H1 (cell line): ENCODE data around the gene DNAJC9. TPM values are rescaled to one million over a fixed set of nuclear protein-coding genes. Genes with fewer than 3 reads are reported as not detected.

Experiments
- CTCF ChIA-PET: fragments of 300-600 bp; sonication (Branson Sonifier 250); formaldehyde crosslinking; loops from one replicate; lab custom pipeline; 2021; ENCODE audit not compliant: partially characterized antibody; lab: Charles Lee
- POLR2A ChIA-PET: fragments of 300-600 bp; sonication (Branson Sonifier 250); formaldehyde crosslinking; loops from one replicate; lab custom pipeline; 2021; ENCODE audit warnings: inconsistent platforms; ENCODE audit not compliant: partially characterized antibody; lab: Charles Lee
- DNase-seq, 2 experiments: peaks; one replicate each; pipeline versions ENCODE4 v3.0.0 to v3.0.0-alpha.2; 2010 to 2022; ENCODE audit warnings: low spot score in 2 of 2, low read depth in 1 of 2, mixed read lengths in 1 of 2
- FAIRE-seq: peaks from 2 replicates; lab custom pipeline; 2011; peaks lifted over from hg19 to GRCh38; lab: Jason Lieb, UNC
- H2AFZ ChIP-seq: 2 replicates; pipeline ENCODE4 v1.8.1; 2012; ENCODE audit warnings: low read length, inconsistent platforms
- H2AK5ac ChIP-seq: 2 replicates; pipeline ENCODE4 v1.6.1; 2013; ENCODE audit warnings: low read depth, low read length
- H2BK120ac ChIP-seq: replicated peaks from 2 replicates; pipeline ENCODE3; 2013; ENCODE audit warnings: low read depth, low read length, inconsistent platforms
- H2BK12ac ChIP-seq: 2 replicates; pipeline ENCODE4 v1.6.1; 2013; ENCODE audit warnings: low read depth, low read length
- H2BK15ac ChIP-seq: 2 replicates; pipeline ENCODE4 v1.6.1; 2013; ENCODE audit warnings: low read length
- H2BK20ac ChIP-seq: 2 replicates; pipeline ENCODE4 v1.6.1; 2013; ENCODE audit warnings: low read length
- H2BK5ac ChIP-seq: 2 replicates; pipeline ENCODE4 v1.6.1; 2013; ENCODE audit warnings: low read depth, low read length
- H3K14ac ChIP-seq: 2 replicates; pipeline ENCODE4 v1.6.1; 2013; ENCODE audit warnings: inconsistent platforms; ENCODE audit not compliant: insufficient read length
- H3K18ac ChIP-seq: 2 replicates; pipeline ENCODE4 v1.6.1; 2013; ENCODE audit warnings: low read length; ENCODE audit errors: extremely low read depth
- H3K23ac ChIP-seq: 2 replicates; pipeline ENCODE4 v1.6.1; 2013; ENCODE audit warnings: inconsistent platforms; ENCODE audit not compliant: insufficient read length
- H3K23me2 ChIP-seq: 2 replicates; pipeline ENCODE4 v1.6.1; 2013; ENCODE audit warnings: low read depth, low read length
- H3K27ac ChIP-seq: 2 replicates; pipeline ENCODE4 v1.6.1; 2011; ENCODE audit warnings: low read depth, low read length, inconsistent platforms
- H3K27me3 ChIP-seq, 4 experiments: replicated peaks in 1 of 4; 1 replicate in 1 of 4; 2 replicates in 3 of 4; pipeline versions ENCODE4 v1.6.1 to v1.8.1; 2011 to 2013; ENCODE audit warnings: low read length in 3 of 4, mild to moderate bottlenecking in 3 of 4, inconsistent platforms in 2 of 4, mixed read lengths in 2 of 4, moderate library complexity in 1 of 4; ENCODE audit not compliant: control insufficient read depth in 3 of 4, insufficient read depth in 3 of 4; ENCODE audit errors: extremely low read depth in 1 of 4
- H3K36me3 ChIP-seq, 4 experiments: 2 replicates each; pipeline versions ENCODE4 v1.6.1 to v1.8.1; 2011 to 2013; ENCODE audit warnings: mild to moderate bottlenecking in 4 of 4, low read length in 3 of 4, moderate library complexity in 2 of 4, control low read depth in 1 of 4, inconsistent platforms in 1 of 4; ENCODE audit not compliant: insufficient read depth in 4 of 4, control insufficient read depth in 2 of 4
- H3K4ac ChIP-seq: replicated peaks from 2 replicates; pipeline ENCODE3; 2013; ENCODE audit warnings: low read length, low read depth, mixed read lengths, inconsistent platforms; ENCODE audit not compliant: insufficient read length
- H3K4me1 ChIP-seq, 4 experiments: replicated peaks in 1 of 4; 1 replicate in 1 of 4; 2 replicates in 3 of 4; pipeline versions ENCODE4 v1.6.1 to v1.8.1; 2011 to 2013; ENCODE audit warnings: low read length in 3 of 4, inconsistent platforms in 2 of 4, mixed read lengths in 1 of 4; ENCODE audit not compliant: insufficient read depth in 4 of 4, control insufficient read depth in 3 of 4
- H3K4me2 ChIP-seq, 2 experiments: 2 replicates each; pipeline versions ENCODE4 v1.6.1 to v1.8.1; 2011 to 2013; ENCODE audit warnings: low read depth in 2 of 2, low read length in 2 of 2, control low read depth in 1 of 2, inconsistent platforms in 1 of 2, mild to moderate bottlenecking in 1 of 2; ENCODE audit not compliant: insufficient read depth in 1 of 2
- H3K4me3 ChIP-seq, 4 experiments: fragments of 200-600, 300-600 bp in 1 of 4; sonication (generic), shearing (Covaris generic), sonication (Bioruptor Twin) in 1 of 4; 2 replicates each; pipeline versions ENCODE4 v1.5.1 to v1.8.1; 2011 to 2016; ENCODE audit warnings: low read length in 4 of 4, low read depth in 3 of 4, control low read depth in 2 of 4, inconsistent platforms in 2 of 4, mild to moderate bottlenecking in 2 of 4, mixed read lengths in 1 of 4, moderate library complexity in 1 of 4; ENCODE audit not compliant: insufficient read depth in 2 of 4; ENCODE audit errors: extremely low read depth in 1 of 4
- H3K56ac ChIP-seq: replicated peaks from 2 replicates; pipeline ENCODE3; 2013; ENCODE audit warnings: low read depth, mild to moderate bottlenecking, mixed read lengths, low read length, inconsistent platforms; ENCODE audit not compliant: insufficient read length
- H3K79me1 ChIP-seq: 2 replicates; pipeline ENCODE4 v1.6.1; 2013; ENCODE audit warnings: low read depth, low read length, control low read depth
- H3K79me2 ChIP-seq, 2 experiments: 2 replicates each; pipeline versions ENCODE4 v1.6.1 to v1.8.1; 2012 to 2013; ENCODE audit warnings: low read length in 2 of 2, mild to moderate bottlenecking in 2 of 2, inconsistent platforms in 1 of 2; ENCODE audit not compliant: insufficient read depth in 2 of 2, control insufficient read depth in 1 of 2
- H3K9ac ChIP-seq, 4 experiments: replicated peaks in 1 of 4; 1 replicate in 1 of 4; 2 replicates in 3 of 4; pipeline versions ENCODE4 v1.6.1 to v1.8.1; 2011 to 2013; ENCODE audit warnings: low read depth in 3 of 4, low read length in 3 of 4, control low read depth in 2 of 4, mild to moderate bottlenecking in 2 of 4, moderate library complexity in 2 of 4, inconsistent platforms in 1 of 4; ENCODE audit errors: extremely low read depth in 1 of 4
- H3K9me3 ChIP-seq, 2 experiments: 2 replicates each; pipeline versions ENCODE4 v1.6.1 to v1.8.1; 2012 to 2013; ENCODE audit warnings: mild to moderate bottlenecking in 2 of 2, moderate library complexity in 2 of 2, control low read depth in 1 of 2, inconsistent platforms in 1 of 2, low read depth in 1 of 2, low read length in 1 of 2, mixed read lengths in 1 of 2; ENCODE audit not compliant: insufficient read depth in 2 of 2
- H4K20me1 ChIP-seq, 2 experiments: replicated peaks in 1 of 2; 2 replicates each; pipeline versions ENCODE3 to v1.8.1; 2011 to 2013; ENCODE audit warnings: inconsistent platforms in 2 of 2, low read length in 2 of 2, mild to moderate bottlenecking in 1 of 2; ENCODE audit not compliant: insufficient read depth in 2 of 2, control insufficient read depth in 1 of 2
- H4K5ac ChIP-seq: 2 replicates; pipeline ENCODE4 v1.6.1; 2013; ENCODE audit warnings: low read length, low read depth, mixed read lengths, inconsistent platforms; ENCODE audit not compliant: insufficient read length
- H4K8ac ChIP-seq: 2 replicates; pipeline ENCODE4 v1.8.0; 2013; ENCODE audit warnings: mild to moderate bottlenecking, moderate library complexity, low read length, inconsistent platforms; ENCODE audit not compliant: insufficient read depth; ENCODE audit errors: extremely low read depth
- H4K91ac ChIP-seq: replicated peaks from 2 replicates; pipeline ENCODE3; 2013; ENCODE audit warnings: low read length, mixed read lengths, inconsistent platforms; ENCODE audit not compliant: insufficient read length
- EGR1 ChIP-seq: IDR thresholded peaks from 2 replicates; pipeline ENCODE4 v1.6.1; 2011; ENCODE audit warnings: low read depth, low read length, borderline replicate concordance
- HDAC6 ChIP-seq: IDR thresholded peaks from one replicate; pipeline ENCODE4 v1.7.1; 2012; ENCODE audit warnings: low read depth, mild to moderate bottlenecking, inconsistent platforms, low read length, moderate library complexity
- RAD21 ChIP-seq, 2 experiments: IDR thresholded peaks in 1 of 2; conservative IDR thresholded peaks in 1 of 2; 2 replicates each; pipeline ENCODE4 v1.6.1; 2011; ENCODE audit warnings: low read depth in 2 of 2, low read length in 2 of 2, improper control_type of control experiment in 1 of 2, inconsistent platforms in 1 of 2, mild to moderate bottlenecking in 1 of 2, moderate library complexity in 1 of 2
- TCF12 ChIP-seq: IDR thresholded peaks from 2 replicates; pipeline ENCODE4 v1.6.1; 2011; ENCODE audit warnings: low read depth, mild to moderate bottlenecking, low read length
- WGBS, 2 experiments: shearing (Covaris generic) in 1 of 2; methylation state at CpG; one replicate each; pipeline versions ENCODE4 v1.1.6 to v1.1.7; 2013 to 2015; ENCODE audit warnings: low lambda C conversion rate in 2 of 2, mixed read lengths in 2 of 2, inconsistent platforms in 1 of 2, low coverage in 1 of 2, missing lambda C conversion rate in 1 of 2; ENCODE audit not compliant: insufficient replicate concordance in 2 of 2, insufficient coverage in 1 of 2, insufficient read length in 1 of 2; ENCODE audit errors: extremely low coverage in 1 of 2, missing lambda C conversion rate in 1 of 2; 5-methylcytosine and 5-hydroxymethylcytosine counted together
- polyA plus RNA-seq, 7 experiments: library from polyadenylated mRNA; depleted of rRNA in 3 of 7; stranded (reverse) in 5 of 7; unstranded in 2 of 7; fragments of >200 nt in 5 of 7; fragments of 200-250 nt in 2 of 7; gene quantifications; 1 replicate in 5 of 7; 2 replicates in 1 of 7; 4 replicates in 1 of 7; pipeline versions ENCODE4 v1.2.1 to v1.2.3, GENCODE V29; 2011 to 2013; ENCODE audit warnings: missing spikeins in 2 of 7, mixed read lengths in 2 of 7
- total RNA-seq: library from RNA; stranded (reverse); fragmentation: NEBNext Ultra II Directional; extraction: Animal tissue kit (Norgen Biotek cat#: 25700); gene quantifications from 2 replicates; pipeline ENCODE4 v1.2.1, GENCODE V29; 2021
- TF ChIP-seq, protein P1 (sequence below), 3 experiments: IDR thresholded peaks; 1 replicate in 2 of 3; 2 replicates in 1 of 3; pipeline versions ENCODE4 v1.5.1 to v1.6.1; 2011; ENCODE audit warnings: low read length in 3 of 3, mild to moderate bottlenecking in 3 of 3, inconsistent platforms in 2 of 3, low read depth in 1 of 3, moderate library complexity in 1 of 3; ENCODE audit not compliant: insufficient read depth in 1 of 3; ENCODE audit errors: control extremely low read depth in 1 of 3

Gene DNAJC9
- total and polyA plus RNA-seq, 2 of the 8 experiments (the other 6 are each of a cell fraction or from before 2014, with no cell fraction given): 26.0 to 32.2 TPM

GRCh38 chr10:73218431-73219191, 28.4 kb downstream of the DNAJC9 start:
- H3K56ac ChIP-seq: no peak overlapping the region
- ChIA-PET CTCF (interaction anchor here (0.6 to 2.7 kb wide), 8 partner anchors 9 to 854 kb away, joined by 3 to 8 read pairs (median 4); no protein-coding TSS in a partner anchor), POLR2A (interaction anchor here (0.6 to 2.1 kb wide), 4 partner anchors 19 to 1803 kb away, joined by 3 to 8 read pairs (median 3); partner anchors contain the start of gene DNAJC9)
- no peaks in the 10 kb centered on the region for H3K27me3 ChIP-seq
- H2BK12ac ChIP-seq: no peak overlapping the region
- no peak overlapping the region for H3K27ac ChIP-seq
- H4K91ac ChIP-seq: no peak overlapping the region
- H3K18ac ChIP-seq: no peak overlapping the region
- H2BK120ac ChIP-seq: no peak overlapping the region
- no peak for FAIRE-seq
- H2AFZ ChIP-seq: no peak overlapping the region
- H3K4me2 ChIP-seq: no peak overlapping the region
- no peak overlapping the region for H4K8ac ChIP-seq
- H2BK15ac ChIP-seq: no peak overlapping the region
- peaks cover 0 to 9% (median 1%) of the 10 kb centered on the region in 4 experiments; a peak in 3 of 8 replicates for H3K36me3 ChIP-seq
- no peaks in the 10 kb centered on the region for H3K79me1 ChIP-seq
- DNase-seq: no peak
- no peak overlapping the region for H2AK5ac ChIP-seq
- no peak overlapping the region for H2BK5ac ChIP-seq
- no peaks in the 10 kb centered on the region for H3K79me2 ChIP-seq
- TF ChIP-seq RAD21 (IDR thresholded peaks at IDR 0.05 in 1 of 2, conservative IDR thresholded peaks at IDR 0.05 in 1 of 2; ENCODE audit: low read depth in 2 of 2, low read length in 2 of 2): peak in 1 of 2 experiments; percentile 33; a peak in 3 of 4 replicates
- TF ChIP-seq HDAC6: no peak
- no peak for TF ChIP-seq EGR1
- TF ChIP-seq, protein P1, sequence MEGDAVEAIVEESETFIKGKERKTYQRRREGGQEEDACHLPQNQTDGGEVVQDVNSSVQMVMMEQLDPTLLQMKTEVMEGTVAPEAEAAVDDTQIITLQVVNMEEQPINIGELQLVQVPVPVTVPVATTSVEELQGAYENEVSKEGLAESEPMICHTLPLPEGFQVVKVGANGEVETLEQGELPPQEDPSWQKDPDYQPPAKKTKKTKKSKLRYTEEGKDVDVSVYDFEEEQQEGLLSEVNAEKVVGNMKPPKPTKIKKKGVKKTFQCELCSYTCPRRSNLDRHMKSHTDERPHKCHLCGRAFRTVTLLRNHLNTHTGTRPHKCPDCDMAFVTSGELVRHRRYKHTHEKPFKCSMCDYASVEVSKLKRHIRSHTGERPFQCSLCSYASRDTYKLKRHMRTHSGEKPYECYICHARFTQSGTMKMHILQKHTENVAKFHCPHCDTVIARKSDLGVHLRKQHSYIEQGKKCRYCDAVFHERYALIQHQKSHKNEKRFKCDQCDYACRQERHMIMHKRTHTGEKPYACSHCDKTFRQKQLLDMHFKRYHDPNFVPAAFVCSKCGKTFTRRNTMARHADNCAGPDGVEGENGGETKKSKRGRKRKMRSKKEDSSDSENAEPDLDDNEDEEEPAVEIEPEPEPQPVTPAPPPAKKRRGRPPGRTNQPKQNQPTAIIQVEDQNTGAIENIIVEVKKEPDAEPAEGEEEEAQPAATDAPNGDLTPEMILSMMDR (IDR thresholded peaks at IDR 0.05; ENCODE audit: control extremely low read depth in 1 of 3, insufficient read depth in 1 of 3, low read depth in 1 of 3, low read length in 3 of 3): peak in 2 of 3 experiments; percentile 13 to 59; a peak in 2 of 4 replicates
- no peak for TF ChIP-seq TCF12
- no peaks in the 10 kb centered on the region for H3K4me1 ChIP-seq
- no peak overlapping the region for H3K14ac ChIP-seq
- peaks cover 0 to 2% of the 10 kb centered on the region in 2 experiments for H4K20me1 ChIP-seq
- H3K23me2 ChIP-seq: no peaks in the 10 kb centered on the region
- no peak overlapping the region for H3K4ac ChIP-seq
- H3K9me3 ChIP-seq: no peaks in the 10 kb centered on the region
- H2BK20ac ChIP-seq: no peak overlapping the region
- H4K5ac ChIP-seq: no peak overlapping the region
- H3K4me3 ChIP-seq: no peak overlapping the region
- 87% methylated on average over 2 of the region's 2 CpGs; no CpG with 5 or more reads in 1 of the 2 experiments for WGBS, 2 experiments
- no peak overlapping the region for H3K9ac ChIP-seq
- H3K23ac ChIP-seq: no peak overlapping the region
